ENCODE measurements around the gene NAXE.

DNA sequence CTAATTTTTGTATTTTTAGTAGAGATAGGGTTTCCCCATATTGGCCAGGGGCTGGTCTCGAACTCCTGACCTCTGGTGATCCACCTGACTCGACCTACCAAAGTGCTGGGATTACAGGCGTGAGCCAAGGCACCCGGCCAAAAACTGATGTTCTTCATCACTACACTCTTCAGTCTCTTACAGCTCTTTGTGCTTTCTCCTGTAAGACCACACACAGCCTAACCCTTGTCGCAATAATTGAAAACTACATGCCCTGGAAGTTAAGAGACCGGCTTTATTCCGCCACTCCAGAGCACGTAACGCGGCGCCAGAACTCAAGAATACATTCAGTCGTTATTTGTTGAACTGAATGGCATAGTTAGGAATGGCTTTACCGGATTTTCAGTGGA lies 9.2 kb downstream of the NAXE start:
- TF ChIP-seq, protein P1, sequence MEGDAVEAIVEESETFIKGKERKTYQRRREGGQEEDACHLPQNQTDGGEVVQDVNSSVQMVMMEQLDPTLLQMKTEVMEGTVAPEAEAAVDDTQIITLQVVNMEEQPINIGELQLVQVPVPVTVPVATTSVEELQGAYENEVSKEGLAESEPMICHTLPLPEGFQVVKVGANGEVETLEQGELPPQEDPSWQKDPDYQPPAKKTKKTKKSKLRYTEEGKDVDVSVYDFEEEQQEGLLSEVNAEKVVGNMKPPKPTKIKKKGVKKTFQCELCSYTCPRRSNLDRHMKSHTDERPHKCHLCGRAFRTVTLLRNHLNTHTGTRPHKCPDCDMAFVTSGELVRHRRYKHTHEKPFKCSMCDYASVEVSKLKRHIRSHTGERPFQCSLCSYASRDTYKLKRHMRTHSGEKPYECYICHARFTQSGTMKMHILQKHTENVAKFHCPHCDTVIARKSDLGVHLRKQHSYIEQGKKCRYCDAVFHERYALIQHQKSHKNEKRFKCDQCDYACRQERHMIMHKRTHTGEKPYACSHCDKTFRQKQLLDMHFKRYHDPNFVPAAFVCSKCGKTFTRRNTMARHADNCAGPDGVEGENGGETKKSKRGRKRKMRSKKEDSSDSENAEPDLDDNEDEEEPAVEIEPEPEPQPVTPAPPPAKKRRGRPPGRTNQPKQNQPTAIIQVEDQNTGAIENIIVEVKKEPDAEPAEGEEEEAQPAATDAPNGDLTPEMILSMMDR (conservative IDR thresholded peaks at IDR 0.05): no peak
- no peak for TF ChIP-seq EZH2 (IDR thresholded peaks at IDR 0.05; ENCODE audit: low read depth)
